IPS-NIHi7 (cell line): ENCODE results near the gene MEX3C.

Experiments used
- DNase-seq: peaks from one replicate; pipeline ENCODE4 v3.0.0; 2012; ENCODE audit warnings: mixed read lengths; ENCODE audit errors: extremely low spot score

Gene MEX3C

DNA sequence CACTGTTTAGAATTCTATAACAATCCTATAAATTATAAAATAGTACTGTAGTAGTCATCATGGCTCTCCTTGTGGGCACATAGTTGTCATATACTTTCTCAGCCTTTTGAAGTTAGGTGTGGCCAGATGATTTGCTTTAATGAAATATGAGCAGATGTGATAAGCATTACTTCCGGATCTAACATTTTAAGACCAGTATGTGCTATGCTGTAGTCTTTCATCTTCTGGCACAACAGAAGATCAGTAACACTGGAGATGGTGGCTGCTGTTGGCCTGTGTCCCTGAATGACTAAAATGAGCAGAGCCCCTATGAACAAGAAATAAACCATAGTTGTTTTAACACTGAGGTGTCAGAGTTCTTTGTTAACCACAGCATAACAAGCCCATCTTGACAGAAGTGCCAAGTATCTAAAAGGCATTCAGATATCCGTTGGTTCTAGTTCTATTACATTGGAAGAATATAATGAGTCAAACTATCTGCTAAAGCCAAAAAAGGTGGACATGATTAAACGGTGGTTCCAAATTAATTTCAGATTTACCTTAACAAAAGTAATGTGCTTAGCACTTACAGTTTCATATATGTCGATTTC is 6.3 kb downstream of the MEX3C start:
- no peak for DNase-seq

- no peak for DNase-seq
Measured at GRCh38 chr18:51190000-51190399, 7.5 kb downstream of the MEX3C start.

DNA sequence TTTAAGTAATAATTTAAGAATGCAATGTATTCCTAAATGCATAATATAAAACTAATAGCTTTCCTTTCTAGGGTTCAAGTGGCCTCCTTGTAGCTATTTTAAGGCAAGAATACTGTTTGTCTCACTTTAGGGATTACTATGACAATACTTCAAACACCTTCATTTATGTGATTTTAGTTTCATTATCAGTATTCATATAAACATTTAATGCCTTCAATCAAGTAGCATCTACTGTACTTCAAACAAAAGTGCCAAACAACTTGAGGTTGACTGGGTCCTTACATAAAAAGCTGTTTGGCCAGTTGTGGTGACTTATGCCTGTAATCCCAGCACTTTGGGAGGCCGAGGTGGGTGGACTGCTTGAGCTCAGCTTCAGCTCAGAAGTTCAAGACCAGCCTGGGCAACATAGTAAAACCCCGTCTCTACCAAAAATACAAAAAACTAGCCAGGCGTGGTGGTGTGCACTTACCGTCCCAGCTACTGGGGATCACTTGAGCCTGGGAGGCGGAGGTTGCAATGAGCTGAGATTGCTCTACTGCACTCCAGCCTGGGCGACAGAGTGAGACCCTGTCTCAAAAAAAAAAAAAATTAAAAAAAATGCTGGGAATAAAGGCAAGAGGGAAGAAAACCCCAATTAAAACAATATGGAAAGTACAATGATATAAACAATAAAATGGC is 9.3 kb downstream of the MEX3C start:
- no peak for DNase-seq

DNA sequence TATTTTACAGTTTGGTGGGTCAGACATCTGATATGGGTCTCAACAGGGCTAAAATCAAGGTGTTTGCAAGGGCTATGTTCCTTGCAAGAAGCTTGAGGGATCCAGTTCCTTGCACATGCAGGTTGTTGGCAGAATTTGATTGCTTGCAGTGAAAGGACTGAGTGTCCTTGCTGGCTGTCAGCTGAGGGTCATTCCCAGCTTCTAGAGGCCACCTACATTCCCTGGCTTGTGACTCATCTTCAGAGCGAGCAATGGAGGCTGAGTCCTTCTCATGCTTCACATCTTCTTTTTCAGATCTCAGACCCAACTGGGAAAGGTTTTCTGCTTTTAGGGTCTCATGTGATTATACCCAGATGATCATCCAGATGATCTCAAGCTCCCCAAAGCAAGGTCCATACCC is 12.4 kb downstream of the MEX3C start:
- DNase-seq: no peak

DNA sequence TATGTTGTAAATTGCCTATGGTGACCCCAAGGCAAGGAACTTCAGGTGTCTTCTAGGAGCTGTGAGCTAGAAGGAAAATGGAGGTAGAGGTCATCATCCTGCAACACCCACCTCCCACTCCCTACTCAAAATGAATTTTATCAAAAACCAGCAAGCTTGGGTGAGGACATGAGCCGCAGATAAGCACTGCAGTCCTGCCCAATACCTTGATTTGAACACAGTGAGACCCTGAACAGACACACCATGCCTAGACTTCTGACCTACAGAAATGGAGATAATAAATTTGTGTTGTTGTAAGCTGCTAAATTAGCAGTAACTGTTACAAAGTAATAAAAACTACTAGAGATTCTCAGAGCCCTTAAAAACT is 13.4 kb downstream of the MEX3C start:
- no peak for DNase-seq

- DNase-seq: no peak
Measured at GRCh38 chr18:51183372-51184090, 13.9 kb downstream of the MEX3C start.

DNA sequence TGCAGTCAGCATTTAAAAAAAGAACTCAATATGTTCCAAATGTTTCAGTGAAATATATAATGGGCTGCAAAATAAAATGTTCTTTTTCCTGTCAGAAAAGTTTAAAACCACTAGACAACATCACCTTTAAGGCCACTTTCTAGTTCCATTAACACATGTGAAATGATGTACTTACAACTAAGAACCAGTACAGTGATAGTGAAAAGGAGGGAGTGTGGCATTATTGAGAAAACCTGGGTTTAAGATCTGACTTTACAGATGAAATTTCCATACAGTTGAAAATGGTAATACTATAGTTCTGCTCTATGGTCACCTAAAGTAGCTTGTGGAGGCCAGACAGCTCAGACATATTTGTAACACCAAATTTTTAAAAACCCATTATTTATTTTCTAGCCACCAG is 14.7 kb downstream of the MEX3C start:
- no peak for DNase-seq

DNA sequence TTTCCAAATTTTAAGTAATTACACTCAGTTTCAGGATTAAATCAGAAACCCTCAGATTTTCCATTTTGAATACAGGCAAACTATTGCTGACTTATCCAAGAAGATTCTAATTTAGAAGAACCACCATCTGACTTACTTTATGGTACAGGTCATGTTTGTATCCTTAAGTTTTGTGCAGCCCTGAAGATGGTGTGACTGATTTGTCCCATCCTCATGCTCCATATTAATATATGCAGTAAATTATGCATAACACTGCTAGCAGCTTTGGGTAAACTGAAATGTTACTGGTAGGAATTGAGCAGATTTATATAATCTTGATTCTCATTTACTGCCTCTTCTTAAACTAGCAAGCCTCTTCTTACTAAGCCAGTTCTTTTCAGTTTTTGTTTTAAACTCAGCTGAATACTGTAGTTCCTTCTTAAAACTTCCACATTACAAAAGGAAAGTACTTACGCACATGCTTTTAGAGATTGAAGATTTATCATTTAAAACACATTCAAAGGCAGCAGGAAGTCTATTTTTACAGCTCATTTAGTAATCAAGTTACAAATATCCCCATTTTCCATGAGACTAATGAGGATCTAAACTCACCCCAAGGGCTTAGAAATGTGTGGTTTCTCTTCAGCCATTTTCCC is 25.7 kb downstream of the MEX3C start:
- no peak for DNase-seq

DNA sequence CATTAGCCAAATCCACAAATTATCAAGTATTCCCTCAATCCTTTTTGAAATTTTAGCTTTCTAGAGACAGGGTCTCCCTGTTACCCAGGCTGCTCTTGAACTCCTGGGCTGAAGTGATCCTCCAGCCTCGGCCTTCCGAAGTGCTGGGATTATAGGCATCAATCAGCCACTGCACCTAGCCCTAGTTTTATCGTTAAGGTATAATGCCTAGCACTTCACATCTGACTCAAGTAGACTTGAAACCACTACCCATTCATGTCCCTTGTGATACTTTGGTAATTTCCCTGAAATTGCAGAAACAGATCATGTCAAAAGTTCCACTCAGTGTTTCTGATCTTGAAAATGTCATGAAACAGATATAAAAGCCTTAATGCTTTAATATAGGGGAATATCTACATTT is 26.3 kb downstream of the MEX3C start:
- no peak for DNase-seq

DNA sequence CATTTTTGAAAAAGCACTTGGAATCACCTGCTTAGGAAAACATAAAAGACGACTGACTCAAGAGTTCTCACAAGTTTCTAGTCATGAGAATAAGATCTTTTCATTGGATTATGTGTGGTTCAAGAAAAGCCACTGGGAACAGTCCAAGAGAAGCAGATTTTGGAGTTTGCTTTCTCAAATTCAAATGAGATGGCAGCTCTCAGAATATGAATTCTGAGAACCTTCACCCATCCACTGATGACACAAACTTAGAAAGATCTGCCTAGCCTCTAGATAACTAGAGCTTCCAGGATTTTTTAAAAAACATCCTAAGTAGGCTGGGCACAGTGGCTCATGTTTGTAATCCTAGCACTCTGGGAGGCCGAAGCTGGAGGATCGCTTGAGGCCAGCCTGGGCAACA is 26.8 kb downstream of the MEX3C start:
- DNase-seq: no peak

GRCh38 chr18:51169731-51170130 is 27.8 kb downstream of the MEX3C start:
- DNase-seq: no peak

DNA sequence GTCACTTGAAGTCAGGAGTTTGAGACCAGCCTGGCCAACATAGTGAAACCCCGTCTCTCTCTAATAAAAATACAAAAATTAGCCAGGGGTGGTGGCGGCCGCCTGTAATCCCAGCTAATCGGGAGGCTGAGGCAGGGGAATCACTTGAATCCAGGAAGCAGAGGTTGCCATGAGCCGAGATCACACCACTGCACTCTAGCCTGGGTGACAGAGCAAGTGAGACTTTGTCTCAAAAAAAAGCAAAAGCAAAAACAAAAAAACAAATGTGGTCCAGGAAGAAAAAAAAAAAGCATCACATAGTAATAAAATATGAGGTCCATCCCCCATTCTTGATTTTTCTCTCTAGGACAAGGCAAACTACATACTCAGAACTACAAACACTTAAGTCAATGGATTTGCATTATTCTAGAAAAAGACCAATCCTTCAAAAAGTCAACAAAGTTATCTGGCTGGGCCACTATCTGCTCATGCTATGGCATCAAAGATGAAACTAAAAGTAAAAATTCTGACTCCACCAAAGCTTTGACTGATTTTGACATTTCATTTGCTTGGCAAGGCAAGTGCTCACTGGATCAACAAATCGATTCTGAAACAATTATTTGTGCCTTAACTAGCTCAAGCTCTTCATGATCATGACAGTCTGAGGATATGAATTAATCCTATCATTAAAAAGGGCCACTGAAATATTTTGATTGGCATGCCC is 28.4 kb downstream of the MEX3C start:
- DNase-seq: no peak

- DNase-seq: peak; percentile 64
Measured at GRCh38 chr18:51168026-51168742, 29.3 kb downstream of the MEX3C start.

- DNase-seq: no peak
Measured at GRCh38 chr18:51165296-51165695, 32.2 kb downstream of the MEX3C start.

GRCh38 chr18:51164761-51165281 is 32.7 kb downstream of the MEX3C start:
- DNase-seq: peak; percentile 50

- DNase-seq: no peak
Measured at GRCh38 chr18:51164342-51164741, 33.1 kb downstream of the MEX3C start.

GRCh38 chr18:51163543-51163942 is 33.9 kb downstream of the MEX3C start:
- DNase-seq: no peak

DNA sequence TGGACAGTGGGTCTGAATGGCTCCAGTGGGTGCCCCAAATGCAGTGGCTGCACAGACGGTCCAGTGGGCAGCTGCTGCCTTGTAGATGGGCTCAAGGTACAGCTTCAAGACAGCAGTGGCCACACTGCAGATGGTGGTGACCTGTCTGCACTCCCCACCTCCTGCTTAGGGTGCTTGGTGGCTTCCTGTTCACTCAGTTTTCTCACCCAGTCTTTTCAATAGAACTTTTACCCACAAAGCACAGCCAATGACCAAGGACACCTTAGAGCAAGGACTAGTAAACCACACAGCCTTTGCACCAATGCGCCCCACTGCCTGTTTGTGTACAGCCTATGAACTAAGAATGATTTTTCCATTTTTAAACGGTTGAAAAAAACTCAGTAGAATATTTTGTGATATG is 34.9 kb downstream of the MEX3C start:
- DNase-seq: no peak

- DNase-seq: no peak
Measured at GRCh38 chr18:51160646-51161045, 36.8 kb downstream of the MEX3C start.

GRCh38 chr18:51157215-51157614 is 40.3 kb downstream of the MEX3C start:
- DNase-seq: no peak

- no peak for DNase-seq
Measured at GRCh38 chr18:51154431-51155063, 42.9 kb downstream of the MEX3C start.
